ENCODE results near the gene LY6G6C.

The LY6G6C gene

DNA sequence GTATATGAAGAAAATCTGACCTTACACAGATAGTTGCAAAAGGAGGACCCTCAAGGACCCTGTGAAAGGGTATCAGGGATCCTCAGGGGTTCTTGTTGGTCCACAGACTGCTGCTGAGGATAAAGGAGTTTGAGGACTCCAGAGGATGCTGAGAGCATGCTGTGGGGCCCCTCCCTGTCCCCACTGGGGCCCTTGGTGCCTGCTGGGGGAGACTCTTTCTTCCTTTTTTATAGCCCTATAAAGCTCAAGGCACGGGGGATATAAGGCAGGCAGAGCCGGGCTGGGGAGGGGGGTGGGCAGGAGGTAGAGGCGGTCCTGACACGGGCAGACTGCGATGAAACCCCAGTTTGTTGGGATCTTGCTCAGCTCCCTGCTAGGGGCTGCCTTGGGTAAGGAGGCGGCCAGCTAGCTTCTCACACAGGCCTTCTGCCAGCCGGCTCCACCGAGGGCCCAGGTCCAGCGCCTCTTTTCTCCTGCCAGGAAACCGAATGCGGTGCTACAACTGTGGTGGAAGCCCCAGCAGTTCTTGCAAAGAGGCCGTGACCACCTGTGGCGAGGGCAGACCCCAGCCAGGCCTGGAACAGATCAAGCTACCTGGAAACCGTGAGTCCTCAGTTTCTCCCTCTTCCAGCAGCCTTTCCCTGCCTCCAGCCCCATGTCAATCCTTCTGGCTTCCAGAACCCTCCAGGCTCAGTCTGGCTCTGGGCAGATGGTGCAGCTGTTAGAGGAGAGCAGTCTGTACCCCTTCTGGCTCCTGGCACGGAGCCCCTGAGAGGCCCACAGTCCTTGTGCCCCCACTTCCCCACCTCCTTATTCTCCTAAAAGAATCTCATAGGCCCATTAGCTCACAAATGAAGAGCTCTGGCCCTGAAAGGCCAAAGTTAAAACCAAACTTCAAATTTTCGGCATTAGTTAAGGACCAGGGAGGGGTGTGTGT lies 6.3 kb downstream of the LY6G6C start, which contains the start of gene LY6G6D:
LY6G6D (plus strand) TSS at position 327 of the 937 bp plus-strand sequence; CDS start at position 335, 8 bp downstream.
- no peaks in the 10 kb centered on the region for H3K79me2 ChIP-seq (ENCODE audit: insufficient read depth, low read length)
- no peaks in the 10 kb centered on the region for H3K4me1 ChIP-seq (ENCODE audit: insufficient read depth, low read length, severe bottlenecking)
- no peaks in the 10 kb centered on the region for H3K36me3 ChIP-seq (ENCODE audit: insufficient read depth, low read length)
- peaks cover 10% of the 10 kb centered on the region; the same call in 1 of the 2 replicates for H3K27me3 ChIP-seq (ENCODE audit: insufficient read depth, low read length)
- H3K9me3 ChIP-seq (ENCODE audit: low read length): no peaks in the 10 kb centered on the region
- H3F3A ChIP-seq (ENCODE audit: insufficient read depth, low read length): 0 out of 2 replicates have a peak, but pooled peaks cover 4% of the 10 kb centered on the region
- no peak within 1 kb of the TSS for H3K4me2 ChIP-seq (ENCODE audit: low read length)
- H4K20me1 ChIP-seq (ENCODE audit: insufficient read depth, low read length): no peaks in the 10 kb centered on the region
- H3K27ac ChIP-seq (ENCODE audit: low read depth, low read length, poor library complexity, severe bottlenecking): no peak within 1 kb of the TSS
- TF ChIP-seq, protein P1, sequence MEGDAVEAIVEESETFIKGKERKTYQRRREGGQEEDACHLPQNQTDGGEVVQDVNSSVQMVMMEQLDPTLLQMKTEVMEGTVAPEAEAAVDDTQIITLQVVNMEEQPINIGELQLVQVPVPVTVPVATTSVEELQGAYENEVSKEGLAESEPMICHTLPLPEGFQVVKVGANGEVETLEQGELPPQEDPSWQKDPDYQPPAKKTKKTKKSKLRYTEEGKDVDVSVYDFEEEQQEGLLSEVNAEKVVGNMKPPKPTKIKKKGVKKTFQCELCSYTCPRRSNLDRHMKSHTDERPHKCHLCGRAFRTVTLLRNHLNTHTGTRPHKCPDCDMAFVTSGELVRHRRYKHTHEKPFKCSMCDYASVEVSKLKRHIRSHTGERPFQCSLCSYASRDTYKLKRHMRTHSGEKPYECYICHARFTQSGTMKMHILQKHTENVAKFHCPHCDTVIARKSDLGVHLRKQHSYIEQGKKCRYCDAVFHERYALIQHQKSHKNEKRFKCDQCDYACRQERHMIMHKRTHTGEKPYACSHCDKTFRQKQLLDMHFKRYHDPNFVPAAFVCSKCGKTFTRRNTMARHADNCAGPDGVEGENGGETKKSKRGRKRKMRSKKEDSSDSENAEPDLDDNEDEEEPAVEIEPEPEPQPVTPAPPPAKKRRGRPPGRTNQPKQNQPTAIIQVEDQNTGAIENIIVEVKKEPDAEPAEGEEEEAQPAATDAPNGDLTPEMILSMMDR (IDR thresholded peaks at IDR 0.05; ENCODE audit: low read length): no peak
- TF ChIP-seq EZH2 (IDR thresholded peaks at IDR 0.05; ENCODE audit: borderline replicate concordance, low read length): no peak
- H3K9me2 ChIP-seq (ENCODE audit: low read depth, low read length): no peaks in the 10 kb centered on the region
- H2AFZ ChIP-seq (ENCODE audit: low read length): no peak within 1 kb of the TSS
- no peak within 1 kb of the TSS for H3K9ac ChIP-seq (ENCODE audit: low read length)
- H3K4me3 ChIP-seq (ENCODE audit: low read depth, low read length, poor library complexity, severe bottlenecking): no peak within 1 kb of the TSS

DNA sequence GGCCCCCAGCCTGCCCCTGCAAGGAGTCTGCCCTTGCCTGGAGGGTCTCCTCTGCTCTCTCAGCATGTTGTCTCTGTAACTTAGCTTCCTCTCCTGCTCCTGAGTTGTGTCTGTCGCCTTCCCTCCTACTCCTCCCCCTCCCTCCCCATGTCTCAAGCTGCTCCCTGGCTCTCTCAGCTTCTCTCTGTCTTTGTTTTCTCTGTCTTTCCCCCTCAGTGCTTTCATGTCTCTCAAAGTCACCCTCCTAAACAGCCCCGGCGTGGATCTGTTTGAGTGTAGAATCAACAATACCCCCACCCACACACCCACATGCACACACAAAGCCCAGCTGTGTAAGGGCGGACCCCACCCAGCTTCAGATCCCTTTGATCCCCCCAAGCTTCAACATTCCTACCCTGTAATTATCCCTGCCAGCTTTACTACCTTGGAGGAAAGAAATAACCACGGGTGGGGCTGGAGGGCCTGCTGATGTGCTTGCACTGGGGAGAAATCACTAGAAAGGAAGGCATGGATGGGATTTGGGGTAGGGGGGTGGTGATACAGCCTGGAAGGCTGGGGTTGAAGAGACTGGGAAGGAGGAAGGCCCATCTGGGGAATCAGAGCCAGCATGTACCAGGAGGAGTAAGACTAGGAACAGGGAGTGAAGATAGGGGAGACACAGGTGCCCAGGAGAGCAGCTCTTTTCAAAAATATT lies 7.4 kb downstream of the LY6G6C start:
- TF ChIP-seq EZH2 (IDR thresholded peaks at IDR 0.05; ENCODE audit: borderline replicate concordance, low read length): no peak
- TF ChIP-seq, protein P1 (IDR thresholded peaks at IDR 0.05; ENCODE audit: low read length): no peak
- Histone ChIP-seq H3K4me1 (ENCODE audit: insufficient read depth, low read length, severe bottlenecking) (no peaks in the 10 kb centered on the region), H3K4me3 (ENCODE audit: low read depth, low read length, poor library complexity, severe bottlenecking) (no peak overlapping the region), H4K20me1 (ENCODE audit: insufficient read depth, low read length) (no peaks in the 10 kb centered on the region), H2AFZ (ENCODE audit: low read length) (no peak overlapping the region), H3F3A (ENCODE audit: insufficient read depth, low read length) (0 out of 2 replicates have a peak, but pooled peaks cover 4% of the 10 kb centered on the region), H3K79me2 (ENCODE audit: insufficient read depth, low read length) (no peaks in the 10 kb centered on the region), H3K4me2 (ENCODE audit: low read length) (no peak overlapping the region), H3K9me2 (ENCODE audit: low read depth, low read length) (no peaks in the 10 kb centered on the region), H3K9me3 (ENCODE audit: low read length) (no peaks in the 10 kb centered on the region), H3K27me3 (ENCODE audit: insufficient read depth, low read length) (peaks cover 10% of the 10 kb centered on the region; the same call in 1 of the 2 replicates), H3K36me3 (ENCODE audit: insufficient read depth, low read length) (no peaks in the 10 kb centered on the region), H3K9ac (ENCODE audit: low read length) (no peak overlapping the region), H3K27ac (ENCODE audit: low read depth, low read length, poor library complexity, severe bottlenecking) (no peak overlapping the region)

DNA sequence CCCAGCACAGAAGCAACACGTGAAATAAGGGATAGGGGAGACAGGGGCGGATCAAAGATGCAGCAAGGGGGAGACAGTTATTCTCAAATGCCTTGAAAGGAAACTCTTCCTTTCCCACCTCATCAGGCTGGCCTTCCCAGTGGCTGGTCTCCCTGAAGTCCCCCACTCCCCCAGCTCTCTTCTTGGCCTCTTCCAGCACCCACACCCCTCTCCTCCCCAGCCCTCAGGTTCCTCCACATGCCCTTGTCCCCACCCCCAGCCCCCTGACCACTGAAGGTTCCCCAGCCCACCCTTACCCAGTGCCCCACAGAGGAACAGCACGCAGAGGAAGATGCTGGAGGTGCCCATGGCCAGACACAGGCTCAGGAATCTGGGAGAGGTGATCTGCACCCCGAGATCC lies 8.1 kb downstream of the LY6G6C start:
- TF ChIP-seq EZH2 (IDR thresholded peaks at IDR 0.05; ENCODE audit: borderline replicate concordance, low read length): no peak
- TF ChIP-seq, protein P1 (IDR thresholded peaks at IDR 0.05; ENCODE audit: low read length): no peak
- Histone ChIP-seq H4K20me1 (ENCODE audit: insufficient read depth, low read length) (no peaks in the 10 kb centered on the region), H3F3A (ENCODE audit: insufficient read depth, low read length) (0 out of 2 replicates have a peak, but pooled peaks cover 4% of the 10 kb centered on the region), H3K36me3 (ENCODE audit: insufficient read depth, low read length) (no peaks in the 10 kb centered on the region), H2AFZ (ENCODE audit: low read length) (no peak overlapping the region), H3K79me2 (ENCODE audit: insufficient read depth, low read length) (no peaks in the 10 kb centered on the region), H3K4me3 (ENCODE audit: low read depth, low read length, poor library complexity, severe bottlenecking) (no peak overlapping the region), H3K9me3 (ENCODE audit: low read length) (no peaks in the 10 kb centered on the region), H3K27ac (ENCODE audit: low read depth, low read length, poor library complexity, severe bottlenecking) (no peak overlapping the region), H3K4me1 (ENCODE audit: insufficient read depth, low read length, severe bottlenecking) (no peaks in the 10 kb centered on the region), H3K4me2 (ENCODE audit: low read length) (no peak overlapping the region), H3K9me2 (ENCODE audit: low read depth, low read length) (no peaks in the 10 kb centered on the region), H3K27me3 (ENCODE audit: insufficient read depth, low read length) (peaks cover 10% of the 10 kb centered on the region; the same call in 1 of the 2 replicates), H3K9ac (ENCODE audit: low read length) (no peak overlapping the region)
